AG10803 (cell line): ENCODE measurements around the gene MDK.
A peak's percentile ranks its signal among the peaks of the same experiment; 100 is the strongest.

Source experiments
- DNase-seq: peaks from one replicate; pipeline ENCODE4 v3.0.0; 2010; ENCODE audit warnings: low read depth
- H3K4me3 ChIP-seq: 2 replicates; pipeline ENCODE4 v1.5.1; 2011; ENCODE audit warnings: mild to moderate bottlenecking, low read length, control low read depth
- CTCF ChIP-seq: conservative IDR thresholded peaks from 2 replicates; pipeline ENCODE4 v1.5.1; 2011; ENCODE audit warnings: mild to moderate bottlenecking, low read length, control low read depth, inconsistent platforms

Gene MDK

GRCh38 chr11:46347637-46348311 lies 33.7 kb upstream of the MDK start:
- no peak for TF ChIP-seq CTCF
- H3K4me3 ChIP-seq = peak overlapping the region; percentile 83
- DNase-seq = no peak

DNA sequence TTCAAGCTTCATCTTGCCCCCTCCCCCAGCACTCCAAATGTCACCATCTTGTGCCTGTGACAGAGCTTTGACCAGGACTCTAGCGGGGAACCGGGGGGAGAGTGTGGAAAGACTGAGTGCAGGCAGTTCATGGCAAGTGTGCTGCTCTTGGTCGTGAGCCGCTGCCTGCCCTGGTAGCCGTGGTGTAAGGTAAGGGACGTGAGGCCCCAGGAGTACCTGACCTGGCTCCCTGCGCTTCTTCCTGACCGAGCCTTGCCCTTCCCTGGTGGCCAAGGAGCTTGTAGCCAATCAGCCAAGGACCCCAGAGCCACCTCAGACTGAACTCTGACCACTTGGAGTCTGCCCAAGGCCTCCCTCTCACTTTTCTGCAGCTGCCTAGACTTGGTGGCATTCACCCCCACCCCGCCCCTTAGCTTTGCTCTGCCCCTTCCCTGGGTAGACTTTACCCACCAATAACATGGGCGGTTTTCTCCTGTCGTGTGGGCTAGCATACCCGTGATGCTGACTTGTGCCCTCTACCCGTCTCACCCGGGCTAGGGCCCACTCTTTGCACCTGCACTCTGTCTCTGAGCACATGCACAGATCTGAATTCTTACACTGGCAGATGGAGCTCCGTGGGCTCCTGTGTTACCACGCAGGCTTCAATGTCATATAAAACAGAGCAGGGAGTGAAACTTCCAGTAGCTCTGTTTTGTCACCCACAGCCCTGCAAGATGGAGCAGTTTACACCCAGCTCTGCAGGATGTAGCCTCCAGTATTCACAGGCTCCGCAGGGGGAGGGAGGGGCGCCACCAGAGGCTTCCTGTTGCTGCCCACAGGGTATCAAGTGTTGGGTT lies 32.7 kb upstream of the MDK start:
- no peak for DNase-seq
- no peak for TF ChIP-seq CTCF
- peak overlapping the region; percentile 83 for H3K4me3 ChIP-seq

DNA sequence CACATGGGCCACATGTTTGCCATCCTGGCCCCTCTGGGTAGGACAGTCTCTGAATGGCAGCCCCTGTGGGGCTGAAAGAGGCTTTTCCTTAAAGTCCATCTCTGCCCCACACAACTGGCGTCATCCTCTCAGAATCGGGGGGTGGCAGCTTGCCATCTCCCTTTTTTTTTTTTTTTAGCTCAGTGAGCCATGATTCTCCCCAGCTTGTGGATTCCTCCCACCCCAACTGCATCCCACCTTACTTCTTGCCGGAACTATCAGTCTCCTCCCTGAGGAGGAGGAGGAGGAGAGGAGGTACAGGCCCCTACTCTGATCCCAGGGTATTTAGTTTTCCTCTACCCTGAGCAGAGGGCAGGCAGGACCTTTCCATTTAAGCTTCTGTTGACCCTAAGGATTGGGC lies 30.8 kb upstream of the MDK start:
- no peak for DNase-seq
- no peak overlapping the region for H3K4me3 ChIP-seq
- TF ChIP-seq CTCF = no peak

DNA sequence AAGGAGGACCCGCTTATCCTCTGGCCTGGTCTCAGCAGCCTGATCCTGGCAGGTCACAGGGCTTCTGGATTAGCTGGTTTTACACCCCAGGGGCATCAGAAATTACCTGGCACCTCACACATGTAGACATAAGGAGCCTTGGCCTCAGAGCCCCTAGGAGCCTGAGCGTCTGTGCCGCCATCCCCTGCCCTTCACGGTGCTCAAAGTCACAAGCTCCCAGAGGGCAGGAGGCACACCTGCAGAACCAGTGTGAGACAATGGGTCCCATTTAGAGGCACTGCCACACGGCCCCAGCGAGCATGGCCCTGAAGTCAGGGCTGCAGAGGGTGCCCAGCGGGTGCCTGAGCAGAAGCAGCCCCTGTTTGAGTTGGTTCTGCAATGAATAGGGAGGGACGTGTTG lies 30.3 kb upstream of the MDK start:
- no peak overlapping the region for H3K4me3 ChIP-seq
- no peak for DNase-seq
- no peak for TF ChIP-seq CTCF

DNA sequence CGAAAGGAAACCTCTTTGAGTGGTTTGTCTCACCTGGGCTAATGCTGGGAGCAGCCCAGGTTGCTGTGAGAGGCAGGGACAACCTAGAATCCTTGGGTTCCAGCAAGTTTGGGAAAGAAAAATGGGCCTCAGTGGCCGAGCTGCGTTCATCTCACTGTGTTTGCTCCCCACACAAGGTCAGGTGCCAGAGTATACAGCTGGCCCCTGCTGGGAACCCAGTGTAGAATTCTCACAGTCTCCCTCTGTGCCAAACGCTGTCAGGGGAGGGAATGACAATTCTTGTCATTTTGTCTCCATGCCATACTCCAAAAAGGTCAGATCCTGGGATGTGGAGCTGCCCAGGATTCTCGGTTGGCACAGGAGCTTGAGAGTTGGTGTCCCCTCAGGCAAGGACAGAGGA lies 29.9 kb upstream of the MDK start:
- no peak for TF ChIP-seq CTCF
- no peak for DNase-seq
- H3K4me3 ChIP-seq = no peak overlapping the region

GRCh38 chr11:46352063-46352841 lies 29.2 kb upstream of the MDK start:
- no peak overlapping the region for H3K4me3 ChIP-seq
- DNase-seq = no peak
- TF ChIP-seq CTCF = peak; percentile 64
